Fibroblast of skin of scalp (primary cell): ENCODE results near the gene FKBP2.

Experiments used
- DNase-seq: peaks from one replicate; pipeline ENCODE4 v3.0.0-alpha.2; 2013

FKBP2 gene

DNA sequence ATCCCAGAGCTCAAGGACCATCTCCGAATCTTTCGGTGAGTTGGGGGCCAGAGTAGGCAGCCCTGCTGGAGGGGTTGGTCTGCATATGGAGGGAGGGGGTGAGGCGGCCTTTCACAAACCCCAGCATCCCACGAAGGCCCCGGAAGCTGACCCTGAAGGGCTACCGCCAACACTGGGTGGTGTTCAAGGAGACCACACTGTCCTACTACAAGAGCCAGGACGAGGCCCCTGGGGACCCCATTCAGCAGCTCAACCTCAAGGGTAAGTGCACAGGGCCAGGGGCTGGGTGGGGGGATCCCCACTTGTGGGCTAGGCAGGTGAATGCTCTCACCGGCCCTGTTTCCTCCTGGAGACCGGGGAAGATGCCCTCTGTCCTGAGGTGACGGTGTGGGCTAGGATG lies 21.1 kb upstream of the FKBP2 start:
- no peak for DNase-seq

DNA sequence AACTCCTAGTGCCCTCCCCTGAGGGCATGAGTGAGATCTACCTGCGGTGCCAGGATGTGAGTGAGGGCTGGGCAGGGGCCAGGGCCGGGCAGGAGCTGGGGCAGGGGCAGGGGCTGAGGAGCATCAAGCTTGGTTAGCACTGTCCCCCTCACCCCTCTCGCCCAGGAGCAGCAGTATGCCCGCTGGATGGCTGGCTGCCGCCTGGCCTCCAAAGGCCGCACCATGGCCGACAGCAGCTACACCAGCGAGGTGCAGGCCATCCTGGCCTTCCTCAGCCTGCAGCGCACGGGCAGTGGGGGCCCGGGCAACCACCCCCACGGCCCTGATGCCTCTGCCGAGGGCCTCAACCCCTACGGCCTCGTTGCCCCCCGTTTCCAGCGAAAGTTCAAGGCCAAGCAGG lies 20.6 kb upstream of the FKBP2 start:
- DNase-seq: no peak

GRCh38 chr11:64220798-64221197 lies 20.1 kb upstream of the FKBP2 start:
- no peak for DNase-seq

GRCh38 chr11:64222651-64223000 lies 18.3 kb upstream of the FKBP2 start:
- DNase-seq: no peak

- DNase-seq: no peak
Measured at GRCh38 chr11:64223001-64223651, 17.8 kb upstream of the FKBP2 start.

DNA sequence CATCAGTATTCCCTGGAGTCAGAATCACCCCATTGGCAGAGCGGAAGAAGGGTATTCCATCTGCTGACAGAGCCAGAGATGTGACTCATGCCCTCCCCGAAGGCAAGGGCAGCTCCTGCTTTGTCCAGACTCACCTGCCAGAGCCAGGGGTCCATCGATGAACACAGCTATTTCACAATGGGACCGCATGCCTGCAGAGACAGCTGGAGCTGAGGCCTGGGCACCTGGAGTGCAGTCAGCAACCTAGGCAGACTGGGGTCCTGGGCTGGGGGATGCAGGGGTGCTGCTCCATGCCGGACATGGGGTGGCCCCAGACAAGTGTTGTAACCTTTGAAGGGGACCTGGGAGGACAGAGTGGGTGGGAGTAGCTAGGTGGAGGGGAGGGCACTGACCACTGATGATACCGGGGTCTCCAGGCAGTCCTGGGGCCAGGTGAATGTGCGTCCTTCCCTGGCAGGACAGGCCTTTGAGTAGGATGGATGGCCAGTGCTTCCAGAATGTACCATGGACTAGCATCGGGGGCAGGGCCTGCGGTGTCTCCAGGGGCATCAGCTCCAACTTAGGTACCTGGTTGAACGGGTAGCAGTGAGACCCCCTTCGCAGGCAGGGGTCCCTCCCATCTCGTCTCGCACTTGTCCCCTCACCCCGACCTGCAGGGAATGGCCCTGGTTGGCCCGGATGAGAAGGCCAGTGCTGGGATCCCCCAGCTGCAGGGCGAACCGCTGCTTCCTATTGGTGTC lies 16.6 kb upstream of the FKBP2 start:
- DNase-seq: no peak

DNA sequence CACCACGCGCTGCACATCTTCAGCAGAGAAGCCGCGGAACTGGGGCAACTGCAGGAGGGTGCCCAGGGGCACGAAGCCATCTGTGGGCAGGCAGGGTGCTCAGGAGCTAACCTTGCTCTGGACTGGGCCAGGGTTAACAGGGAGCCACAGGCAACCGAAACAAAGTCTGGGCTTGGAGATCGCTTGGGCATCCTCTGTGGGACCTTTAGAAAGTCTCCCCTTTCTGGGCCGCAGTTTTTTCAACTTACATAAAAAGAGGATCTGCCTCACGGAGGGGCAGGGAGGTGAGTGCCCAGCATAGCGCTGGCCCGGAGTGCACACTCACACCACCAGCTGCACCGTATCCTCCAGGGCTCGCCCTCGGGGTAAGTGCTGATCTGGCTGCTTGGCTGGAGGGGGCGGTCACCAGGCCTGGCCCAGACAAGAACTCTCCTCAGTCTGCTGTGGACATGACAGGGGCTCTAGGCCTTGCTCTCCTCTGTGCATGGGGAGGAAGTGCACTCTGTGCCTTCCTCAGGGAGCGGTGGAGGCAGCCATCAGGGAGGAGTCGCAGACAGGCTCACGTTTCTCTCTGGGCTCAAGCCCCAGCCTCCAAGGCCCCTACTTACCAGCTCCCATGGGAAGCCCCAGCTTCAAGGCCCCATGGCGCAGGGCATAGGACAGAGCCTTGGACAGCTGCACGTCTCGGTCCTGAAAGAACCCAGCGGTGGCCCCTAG lies 15.8 kb upstream of the FKBP2 start:
- DNase-seq: no peak

- peak; percentile 85 for DNase-seq
Measured at GRCh38 chr11:64225608-64226506, 15.0 kb upstream of the FKBP2 start, which contains the start of the genes NUDT22 and TRPT1. TSS of gene NUDT22 (plus strand) at chr11:64226274. CDS start at chr11:64226653, 379 bp downstream. TSS of gene TRPT1 (minus strand) at chr11:64226186. CDS start at chr11:64225860, 326 bp downstream.

GRCh38 chr11:64226507-64227051 lies 14.3 kb upstream of the FKBP2 start:
- DNase-seq: no peak

- DNase-seq: no peak
Measured at GRCh38 chr11:64227405-64227956, 13.4 kb upstream of the FKBP2 start.

DNA sequence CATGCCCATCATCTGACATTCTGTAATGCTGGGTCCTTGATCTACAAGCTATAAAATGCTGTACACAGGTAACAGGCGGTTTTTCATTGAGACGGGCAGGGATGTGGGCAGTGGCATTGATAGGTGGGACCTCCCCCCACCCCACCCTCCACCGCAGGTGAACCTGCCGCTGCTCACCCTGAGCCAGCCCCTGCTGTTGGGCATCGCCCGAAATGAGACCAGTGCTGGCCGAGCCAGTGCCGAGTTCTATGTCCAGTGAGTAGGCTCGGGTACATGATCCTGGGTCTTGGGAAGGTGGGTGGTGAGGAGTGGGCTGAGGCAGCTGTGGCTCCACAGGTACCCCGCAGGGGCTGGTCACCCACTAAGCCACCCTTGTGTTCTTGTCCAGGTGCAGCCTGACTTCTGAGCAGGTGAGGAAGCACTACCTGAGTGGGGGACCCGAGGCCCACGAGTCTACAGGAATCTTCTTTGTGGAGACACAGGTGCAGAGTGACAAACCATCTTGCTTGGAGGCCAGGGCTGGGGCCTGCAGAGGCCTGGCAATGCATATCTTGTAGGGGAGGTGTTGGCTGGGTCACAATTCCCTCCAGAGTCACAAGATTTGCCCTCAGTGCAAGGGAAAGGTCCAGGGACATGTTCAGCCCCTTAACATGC lies 11.7 kb upstream of the FKBP2 start:
- no peak for DNase-seq

GRCh38 chr11:64229744-64230170 lies 11.1 kb upstream of the FKBP2 start:
- DNase-seq: no peak

GRCh38 chr11:64230171-64230984 lies 10.5 kb upstream of the FKBP2 start, which contains the start of gene DNAJC4:
TSS of gene DNAJC4 (plus strand) at chr11:64230548. CDS start at chr11:64230855, 307 bp downstream.
- DNase-seq: peak; percentile 85

DNA sequence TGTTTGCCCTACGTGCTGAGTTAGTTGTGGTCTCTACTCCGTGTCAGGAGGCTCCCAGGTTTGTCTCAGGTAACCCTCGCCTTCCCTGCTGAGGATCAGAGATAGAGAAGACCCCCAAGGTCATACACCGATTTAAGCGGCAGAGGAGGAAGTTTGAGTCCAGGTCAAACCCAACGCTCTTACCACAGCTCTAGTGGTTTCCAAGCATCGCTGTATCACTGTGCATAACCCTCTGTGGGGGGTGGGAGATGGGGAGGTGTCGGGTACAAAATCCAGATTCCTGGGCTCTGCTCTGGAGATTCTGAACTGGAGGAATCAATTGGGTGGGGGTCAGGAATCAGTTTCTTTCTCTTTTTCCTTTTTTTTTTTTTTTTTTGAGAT lies 9.9 kb upstream of the FKBP2 start:
- DNase-seq: no peak

GRCh38 chr11:64231546-64231945 lies 9.3 kb upstream of the FKBP2 start:
- no peak for DNase-seq

GRCh38 chr11:64232182-64232966 lies 8.5 kb upstream of the FKBP2 start:
- no peak for DNase-seq

GRCh38 chr11:64232967-64233315 lies 8.0 kb upstream of the FKBP2 start:
- no peak for DNase-seq

DNA sequence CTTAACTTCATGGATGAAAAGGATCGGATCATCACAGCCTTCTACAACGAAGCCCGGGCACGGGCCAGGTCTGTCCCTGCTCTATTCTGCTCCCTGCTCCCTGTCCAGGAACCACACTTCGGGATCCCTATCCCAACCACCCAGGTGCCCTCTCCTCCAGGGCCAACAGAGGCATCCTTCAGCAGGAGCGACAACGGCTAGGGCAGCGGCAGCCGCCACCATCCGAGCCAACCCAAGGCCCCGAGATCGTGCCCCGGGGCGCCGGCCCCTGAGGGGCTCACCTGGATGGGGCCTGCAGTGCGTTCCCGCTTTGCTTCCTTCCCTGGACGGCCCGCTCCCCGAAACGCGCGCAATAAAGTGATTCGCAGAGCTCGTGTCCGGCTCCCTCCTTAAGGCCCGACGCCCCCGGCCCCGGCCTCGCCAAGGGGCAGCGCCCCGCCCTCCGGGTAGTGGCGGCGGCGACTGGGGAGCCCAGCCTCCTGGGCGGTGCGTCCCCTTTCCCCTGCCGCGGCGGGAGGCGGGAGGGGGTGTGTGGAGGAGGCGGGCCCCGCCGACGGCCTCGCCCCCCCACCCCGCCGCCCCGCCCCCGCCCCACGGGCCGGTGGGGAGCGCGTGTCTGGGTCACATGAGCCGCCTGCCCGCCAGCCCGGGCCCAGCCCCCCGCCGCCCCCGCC lies 6.8 kb upstream of the FKBP2 start, which contains the start of gene VEGFB:
VEGFB (plus strand) TSS at position 672 of the 674 bp plus-strand sequence. CDS start 250 bp downstream, outside the sequence.
- DNase-seq: peak; percentile 66
